NCI-H2196 (cell line): ENCODE measurements around the gene CABLES2.

Experiments used
- DNase-seq: peaks from one replicate; lab custom pipeline; 2025; ENCODE audit not compliant: unreplicated experiment; lab: John Stamatoyannopoulos, UW

The CABLES2 gene

GRCh38 chr20:62405981-62406513 lies 1.0 kb downstream of the CABLES2 start:
- no peak for DNase-seq

- DNase-seq, result peak; percentile 73
These were observed 1.7 kb downstream of the CABLES2 start for GRCh38 chr20:62405108-62405980.

- no peak for DNase-seq
These were observed 2.4 kb downstream of the CABLES2 start for GRCh38 chr20:62404761-62405107.

- no peak for DNase-seq
These were observed 2.9 kb downstream of the CABLES2 start for GRCh38 chr20:62404112-62404665.

GRCh38 chr20:62403331-62403730 lies 3.8 kb downstream of the CABLES2 start:
- DNase-seq, result no peak

- no peak for DNase-seq
These were observed 4.5 kb downstream of the CABLES2 start for GRCh38 chr20:62402456-62403150.

GRCh38 chr20:62401331-62401779 lies 5.7 kb downstream of the CABLES2 start:
- no peak for DNase-seq

- no peak for DNase-seq
These were observed 6.5 kb downstream of the CABLES2 start for GRCh38 chr20:62400541-62400940.

- DNase-seq, result peak; percentile 33
These were observed 7.1 kb downstream of the CABLES2 start for GRCh38 chr20:62400021-62400420.

GRCh38 chr20:62398120-62398821 lies 8.8 kb downstream of the CABLES2 start:
- no peak for DNase-seq

- DNase-seq, result no peak
These were observed 10.5 kb downstream of the CABLES2 start for GRCh38 chr20:62396367-62397239.

- no peak for DNase-seq
These were observed 11.5 kb downstream of the CABLES2 start for GRCh38 chr20:62395311-62396242.

GRCh38 chr20:62394248-62395245 lies 12.5 kb downstream of the CABLES2 start:
- DNase-seq, result no peak

- no peak for DNase-seq
These were observed 13.3 kb downstream of the CABLES2 start for GRCh38 chr20:62393830-62394229.

GRCh38 chr20:62393335-62393665 lies 13.8 kb downstream of the CABLES2 start:
- no peak for DNase-seq

GRCh38 chr20:62392621-62393334 lies 14.3 kb downstream of the CABLES2 start:
- DNase-seq, result no peak

- no peak for DNase-seq
These were observed 15.0 kb downstream of the CABLES2 start for GRCh38 chr20:62392077-62392418.
